Transverse colon (tissue), 4 donors: ENCODE data around the gene BAZ1B.

Source experiments
- EP300 ChIP-seq: sonication (generic); formaldehyde crosslinking; IDR thresholded peaks from one replicate; pipeline ENCODE4 v1.6.1; 2017; ENCODE audit warnings: antibody characterized with exemption, low read depth
- POLR2AphosphoS5 ChIP-seq, 3 donors: sonication (generic); formaldehyde crosslinking; IDR thresholded peaks; one replicate each; pipeline ENCODE4 v1.6.1; 2016; ENCODE audit warnings: antibody characterized with exemption in 3 of 3
- TF ChIP-seq, protein P1 (sequence below), 5 experiments: fragments of 200-600 bp in 3 of 5; fragments of 450-650 bp in 2 of 5; sonication (generic) in 3 of 5; IDR thresholded peaks; 1 replicate in 2 of 5; 2 replicates in 3 of 5; pipeline ENCODE4 v1.5.1; 2016 to 2017; ENCODE audit warnings: antibody characterized with exemption in 5 of 5, inconsistent platforms in 3 of 5, mild to moderate bottlenecking in 2 of 5, moderate library complexity in 1 of 5

DNA sequence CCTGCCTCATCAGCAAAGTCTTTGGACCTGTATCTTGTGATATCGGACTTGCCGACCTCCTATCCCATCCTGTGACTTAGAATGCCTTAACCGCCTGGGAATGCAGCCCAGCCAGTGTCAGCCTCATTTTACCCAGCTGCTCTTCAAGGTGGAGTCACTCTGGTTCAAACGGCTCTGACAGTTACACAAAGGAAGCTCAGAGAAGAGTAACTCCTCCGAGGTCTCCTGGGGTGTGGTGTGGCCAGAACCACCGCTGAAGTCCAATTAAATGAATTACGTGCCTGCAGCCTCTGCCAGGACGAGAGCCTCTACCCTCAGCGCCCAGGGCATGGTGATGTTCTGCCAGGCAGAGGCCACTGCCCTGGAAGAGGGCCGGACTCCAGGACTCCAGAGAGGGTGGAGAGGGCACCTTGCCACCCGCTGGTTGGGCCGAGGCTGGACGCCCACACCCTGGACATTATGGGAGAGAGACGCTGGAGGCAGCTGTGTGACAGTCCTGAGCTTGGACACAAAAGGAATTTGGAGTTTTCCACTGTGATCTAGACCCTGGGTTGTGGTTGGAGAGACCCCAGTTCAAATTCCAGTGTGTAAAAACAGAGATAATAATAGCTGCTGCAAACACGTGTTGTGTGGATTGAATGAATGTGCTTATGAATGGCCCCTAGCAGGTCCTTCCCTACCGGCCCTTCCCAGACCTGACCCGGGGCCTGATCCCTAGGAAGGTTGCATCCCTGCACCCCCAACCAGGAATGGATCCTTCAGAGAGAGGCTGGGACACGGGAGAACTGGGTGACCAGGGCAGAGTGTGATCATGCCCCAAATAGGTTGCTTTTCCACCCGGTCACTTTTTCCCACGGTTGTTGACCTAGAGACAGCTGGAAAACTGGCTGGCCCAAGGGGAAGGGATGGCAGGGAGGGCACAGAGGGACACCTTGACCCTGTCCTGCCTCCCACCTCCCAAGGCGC, 126.3 kb downstream of the BAZ1B start:
- TF ChIP-seq, protein P1, sequence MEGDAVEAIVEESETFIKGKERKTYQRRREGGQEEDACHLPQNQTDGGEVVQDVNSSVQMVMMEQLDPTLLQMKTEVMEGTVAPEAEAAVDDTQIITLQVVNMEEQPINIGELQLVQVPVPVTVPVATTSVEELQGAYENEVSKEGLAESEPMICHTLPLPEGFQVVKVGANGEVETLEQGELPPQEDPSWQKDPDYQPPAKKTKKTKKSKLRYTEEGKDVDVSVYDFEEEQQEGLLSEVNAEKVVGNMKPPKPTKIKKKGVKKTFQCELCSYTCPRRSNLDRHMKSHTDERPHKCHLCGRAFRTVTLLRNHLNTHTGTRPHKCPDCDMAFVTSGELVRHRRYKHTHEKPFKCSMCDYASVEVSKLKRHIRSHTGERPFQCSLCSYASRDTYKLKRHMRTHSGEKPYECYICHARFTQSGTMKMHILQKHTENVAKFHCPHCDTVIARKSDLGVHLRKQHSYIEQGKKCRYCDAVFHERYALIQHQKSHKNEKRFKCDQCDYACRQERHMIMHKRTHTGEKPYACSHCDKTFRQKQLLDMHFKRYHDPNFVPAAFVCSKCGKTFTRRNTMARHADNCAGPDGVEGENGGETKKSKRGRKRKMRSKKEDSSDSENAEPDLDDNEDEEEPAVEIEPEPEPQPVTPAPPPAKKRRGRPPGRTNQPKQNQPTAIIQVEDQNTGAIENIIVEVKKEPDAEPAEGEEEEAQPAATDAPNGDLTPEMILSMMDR (IDR thresholded peaks at IDR 0.05): no peak
- TF ChIP-seq POLR2AphosphoS5 (IDR thresholded peaks at IDR 0.05) (no peak), EP300 (no peak)
